ENCODE data around the gene OR1A1. TPM values are rescaled to one million over a fixed set of nuclear protein-coding genes. Genes with fewer than 3 reads are reported as not detected.

Gene OR1A1
- total RNA-seq: not detected

GRCh38 chr17:3207367-3207766 is at the start of gene OR1A1:
Gene OR1A1, plus strand, starts transcription at chr17:3207667. Its CDS starts 7,954 bp downstream, at chr17:3215621.
- no peak for DNase-seq (ENCODE audit: low spot score)
- TF ChIP-seq, protein P1, sequence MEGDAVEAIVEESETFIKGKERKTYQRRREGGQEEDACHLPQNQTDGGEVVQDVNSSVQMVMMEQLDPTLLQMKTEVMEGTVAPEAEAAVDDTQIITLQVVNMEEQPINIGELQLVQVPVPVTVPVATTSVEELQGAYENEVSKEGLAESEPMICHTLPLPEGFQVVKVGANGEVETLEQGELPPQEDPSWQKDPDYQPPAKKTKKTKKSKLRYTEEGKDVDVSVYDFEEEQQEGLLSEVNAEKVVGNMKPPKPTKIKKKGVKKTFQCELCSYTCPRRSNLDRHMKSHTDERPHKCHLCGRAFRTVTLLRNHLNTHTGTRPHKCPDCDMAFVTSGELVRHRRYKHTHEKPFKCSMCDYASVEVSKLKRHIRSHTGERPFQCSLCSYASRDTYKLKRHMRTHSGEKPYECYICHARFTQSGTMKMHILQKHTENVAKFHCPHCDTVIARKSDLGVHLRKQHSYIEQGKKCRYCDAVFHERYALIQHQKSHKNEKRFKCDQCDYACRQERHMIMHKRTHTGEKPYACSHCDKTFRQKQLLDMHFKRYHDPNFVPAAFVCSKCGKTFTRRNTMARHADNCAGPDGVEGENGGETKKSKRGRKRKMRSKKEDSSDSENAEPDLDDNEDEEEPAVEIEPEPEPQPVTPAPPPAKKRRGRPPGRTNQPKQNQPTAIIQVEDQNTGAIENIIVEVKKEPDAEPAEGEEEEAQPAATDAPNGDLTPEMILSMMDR (IDR thresholded peaks at IDR 0.05): no peak
- no peak for TF ChIP-seq POLR2A (IDR thresholded peaks at IDR 0.05)
- no peak for TF ChIP-seq POLR2AphosphoS5 (IDR thresholded peaks at IDR 0.05)
- no peaks in the 10 kb centered on the region for H3K27me3 ChIP-seq (replicated peaks; ENCODE audit: insufficient read depth)
- no peaks in the 10 kb centered on the region for H3K4me1 ChIP-seq (replicated peaks)
- no peaks in the 10 kb centered on the region for H3K36me3 ChIP-seq
- H3K4me3 ChIP-seq: no peak within 1 kb of the TSS
- intact Hi-C loops (cut with DNase I): no loop called here
- no peaks in the 10 kb centered on the region for H3K9me3 ChIP-seq
- 72% methylated on average over 7 of the region's 7 CpGs for WGBS
- no peak within 1 kb of the TSS for H3K27ac ChIP-seq

DNA sequence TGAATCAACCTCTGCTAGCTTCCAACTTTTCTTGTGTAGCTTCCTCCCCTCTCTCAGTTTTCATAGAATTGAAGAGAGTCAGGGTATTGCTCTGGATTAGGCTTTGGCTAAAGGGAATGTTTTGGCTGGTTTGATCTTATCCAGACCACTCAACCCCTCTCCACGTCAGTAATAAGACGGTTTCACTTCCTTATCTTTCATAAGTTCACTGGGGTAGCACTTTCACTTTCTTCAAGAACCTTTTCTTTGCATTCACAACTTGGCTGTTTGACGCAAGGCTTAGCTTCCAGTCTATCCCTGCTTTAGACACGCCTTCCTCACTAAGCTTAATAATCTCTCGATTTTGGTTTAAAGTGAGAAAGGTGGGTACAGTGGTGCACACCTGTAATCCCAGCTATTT is 39.9 kb upstream of the OR1A1 start:
- Histone ChIP-seq H3K27me3 (replicated peaks; ENCODE audit: insufficient read depth) (no peaks in the 10 kb centered on the region), H3K4me1 (replicated peaks) (no peaks in the 10 kb centered on the region), H3K9me3 (no peaks in the 10 kb centered on the region), H3K36me3 (no peaks in the 10 kb centered on the region), H3K4me3 (no peak overlapping the region), H3K27ac (no peak overlapping the region)
- DNase-seq (ENCODE audit: low spot score): no peak
- WGBS: 70% methylated on average over 5 of the region's 5 CpGs
- TF ChIP-seq POLR2A (IDR thresholded peaks at IDR 0.05): no peak
- no peak for TF ChIP-seq POLR2AphosphoS5 (IDR thresholded peaks at IDR 0.05)
- TF ChIP-seq, protein P1 (IDR thresholded peaks at IDR 0.05): no peak
- intact Hi-C loops (cut with DNase I): no loop called here

DNA sequence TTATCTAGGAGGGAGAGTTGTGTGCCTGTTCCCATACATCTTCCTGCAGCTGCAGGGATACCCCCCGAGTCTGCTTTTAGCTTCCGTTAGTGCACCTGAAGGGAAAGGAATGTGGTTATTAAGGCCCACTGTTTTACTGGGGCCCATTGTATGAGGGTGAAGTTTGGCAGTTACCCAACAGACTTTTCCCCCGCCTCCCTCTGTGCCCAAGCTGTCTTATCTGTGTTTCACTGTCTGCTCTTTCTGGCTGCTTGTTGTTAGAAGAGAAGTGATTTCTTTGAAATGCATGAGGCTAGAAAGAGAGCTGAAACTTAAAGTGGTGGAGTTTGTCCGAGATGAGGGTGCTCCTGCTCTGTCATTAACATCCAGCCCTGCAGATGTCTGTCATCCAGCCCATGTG is 17.5 kb upstream of the OR1A1 start:
- H3K9me3 ChIP-seq: no peaks in the 10 kb centered on the region
- no peak for TF ChIP-seq POLR2AphosphoS5 (IDR thresholded peaks at IDR 0.05)
- no peaks in the 10 kb centered on the region for H3K36me3 ChIP-seq
- no peak for DNase-seq (ENCODE audit: low spot score)
- H3K27ac ChIP-seq: no peak overlapping the region
- intact Hi-C loops (cut with DNase I): no loop called here
- H3K4me3 ChIP-seq: no peak overlapping the region
- H3K4me1 ChIP-seq (replicated peaks): no peaks in the 10 kb centered on the region
- no peaks in the 10 kb centered on the region for H3K27me3 ChIP-seq (replicated peaks; ENCODE audit: insufficient read depth)
- WGBS: 21% methylated on average over 4 of the region's 4 CpGs

DNA sequence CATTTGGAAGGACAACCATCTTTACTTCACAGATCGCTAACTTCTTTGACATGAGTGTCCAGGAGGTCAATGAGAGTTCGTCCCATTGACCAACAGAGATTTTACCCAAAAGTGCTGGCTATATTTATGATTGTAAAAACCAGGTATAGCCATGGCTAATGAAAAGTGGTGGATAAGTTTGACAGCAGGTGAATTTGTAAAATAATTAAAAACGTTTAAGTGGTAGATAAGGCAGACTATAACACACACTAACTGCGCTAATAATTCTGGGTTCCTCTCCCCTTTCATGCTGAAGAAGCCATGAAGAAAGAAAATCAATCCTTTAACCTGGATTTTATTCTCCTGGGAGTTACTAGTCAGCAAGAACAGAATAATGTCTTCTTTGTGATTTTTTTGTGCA is 10.2 kb upstream of the OR1A1 start, which contains the start of gene OR1A2:
Gene OR1A2 (plus strand): TSS at position 301 of the 400 bp plus-strand sequence. CDS start 0 bp downstream, at position 301.
- DNase-seq (ENCODE audit: low spot score): no peak
- no peak within 1 kb of the TSS for H3K4me3 ChIP-seq
- intact Hi-C loops (cut with DNase I): no loop called here
- H3K27ac ChIP-seq: no peak within 1 kb of the TSS
- H3K27me3 ChIP-seq (replicated peaks; ENCODE audit: insufficient read depth): no peaks in the 10 kb centered on the region
- no peak for TF ChIP-seq POLR2A (IDR thresholded peaks at IDR 0.05)
- TF ChIP-seq, protein P1 (IDR thresholded peaks at IDR 0.05): no peak
- no peak for TF ChIP-seq POLR2AphosphoS5 (IDR thresholded peaks at IDR 0.05)
- no peaks in the 10 kb centered on the region for H3K36me3 ChIP-seq
- no peaks in the 10 kb centered on the region for H3K9me3 ChIP-seq
- no peaks in the 10 kb centered on the region for H3K4me1 ChIP-seq (replicated peaks)
- WGBS: 79% methylated on average over 4 of the region's 4 CpGs

DNA sequence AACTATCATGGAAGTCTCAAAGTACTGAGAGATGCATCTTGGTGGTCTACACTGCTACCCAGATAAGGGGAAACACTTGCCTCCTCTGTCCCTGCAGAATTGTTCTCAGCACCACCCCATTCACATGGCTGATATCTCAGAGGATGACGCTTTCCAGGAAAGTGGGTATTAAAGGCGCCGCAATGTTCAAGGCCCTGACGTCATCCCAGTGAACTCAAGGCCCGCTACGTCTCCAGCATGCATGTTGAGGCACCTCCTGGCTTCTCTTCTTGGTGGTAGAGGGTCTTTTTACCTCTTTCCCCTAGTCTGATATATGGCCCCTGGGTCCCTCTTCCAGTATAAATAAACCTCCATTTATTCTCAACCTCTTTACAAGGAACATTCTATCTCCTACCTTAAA is 1.0 kb downstream of the OR1A1 start:
- Histone ChIP-seq H3K27ac (no peak overlapping the region), H3K36me3 (no peaks in the 10 kb centered on the region), H3K9me3 (no peaks in the 10 kb centered on the region), H3K4me1 (replicated peaks) (no peaks in the 10 kb centered on the region), H3K27me3 (replicated peaks; ENCODE audit: insufficient read depth) (no peaks in the 10 kb centered on the region), H3K4me3 (no peak overlapping the region)
- intact Hi-C loops (cut with DNase I): no loop called here
- DNase-seq (ENCODE audit: low spot score): no peak
- TF ChIP-seq POLR2AphosphoS5 (IDR thresholded peaks at IDR 0.05) (no peak), POLR2A (IDR thresholded peaks at IDR 0.05) (no peak)
- TF ChIP-seq, protein P1 (IDR thresholded peaks at IDR 0.05): no peak
- 93% methylated on average over 6 of the region's 6 CpGs for WGBS

All from prostate gland (tissue), 2 donors.